ENCODE data around the gene TARS3. TPM values are rescaled to one million over a fixed set of nuclear protein-coding genes. Genes with fewer than 3 reads are reported as not detected.
"Not testable (repeated sequence)": the region's sequence is repeated elsewhere in the genome, so short reads cannot be mapped to it uniquely, and the experiment has no call there.

Gene TARS3
- total RNA-seq, 1 experiment from 2014 or later = 12.4 TPM

DNA sequence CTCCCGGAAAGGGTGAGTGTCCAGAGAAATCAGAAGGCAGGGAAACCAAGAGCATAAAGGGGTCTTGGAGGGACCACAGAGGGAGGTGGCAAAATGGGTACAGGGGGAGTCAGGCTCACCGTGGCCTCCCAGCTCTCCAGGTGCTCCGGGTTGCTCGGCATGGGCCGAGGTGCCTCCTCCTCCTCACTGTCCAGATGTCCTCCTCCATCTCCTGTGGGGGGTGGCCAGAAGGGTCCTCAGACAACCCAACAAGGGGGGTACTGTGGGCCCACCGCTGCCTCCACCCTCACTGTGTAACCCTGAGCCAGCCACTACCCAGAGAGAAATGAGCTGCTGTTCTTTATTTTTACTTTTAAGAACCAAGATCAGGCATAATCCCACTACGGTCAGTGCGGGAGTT lies 48.6 kb upstream of the TARS3 start:
- in situ Hi-C loops (cut with HindIII; ENCODE audit: low pct_unique_long_range_greater_than_20kb, low sequenced_read_pairs) (no loop called here), intact Hi-C loops (cut with micrococcal nuclease; ENCODE audit: unreplicated experiment) (no loop called here)
- H3K4me1 ChIP-seq (ENCODE audit: control insufficient read depth, insufficient read depth, low read length) = no peaks in the 10 kb centered on the region
- H3K9me3 ChIP-seq (ENCODE audit: control insufficient read depth, insufficient read depth, low read depth, low read length) = no peaks in the 10 kb centered on the region
- H3K27me3 ChIP-seq (ENCODE audit: control insufficient read depth, insufficient read depth, low read length) = no peaks in the 10 kb centered on the region; the same call in 1 of the 2 replicates
- ATAC-seq = no peak
- no peak overlapping the region for H3K27ac ChIP-seq (ENCODE audit: low read length)
- H3K36me3 ChIP-seq (ENCODE audit: control insufficient read depth, insufficient read depth, low read length) = no peaks in the 10 kb centered on the region
- ChIA-PET POLR2A (no interaction called here), CTCF (no interaction called here)
- no peak for DNase-seq (ENCODE audit: low read depth, low spot score)
- BruUV-seq (replicated peaks) = no TSS peak
- TF ChIP-seq TCF7L2 (IDR thresholded peaks at IDR 0.05; ENCODE audit: low read depth, low read length) = no peak
- TF ChIP-seq, protein P1, sequence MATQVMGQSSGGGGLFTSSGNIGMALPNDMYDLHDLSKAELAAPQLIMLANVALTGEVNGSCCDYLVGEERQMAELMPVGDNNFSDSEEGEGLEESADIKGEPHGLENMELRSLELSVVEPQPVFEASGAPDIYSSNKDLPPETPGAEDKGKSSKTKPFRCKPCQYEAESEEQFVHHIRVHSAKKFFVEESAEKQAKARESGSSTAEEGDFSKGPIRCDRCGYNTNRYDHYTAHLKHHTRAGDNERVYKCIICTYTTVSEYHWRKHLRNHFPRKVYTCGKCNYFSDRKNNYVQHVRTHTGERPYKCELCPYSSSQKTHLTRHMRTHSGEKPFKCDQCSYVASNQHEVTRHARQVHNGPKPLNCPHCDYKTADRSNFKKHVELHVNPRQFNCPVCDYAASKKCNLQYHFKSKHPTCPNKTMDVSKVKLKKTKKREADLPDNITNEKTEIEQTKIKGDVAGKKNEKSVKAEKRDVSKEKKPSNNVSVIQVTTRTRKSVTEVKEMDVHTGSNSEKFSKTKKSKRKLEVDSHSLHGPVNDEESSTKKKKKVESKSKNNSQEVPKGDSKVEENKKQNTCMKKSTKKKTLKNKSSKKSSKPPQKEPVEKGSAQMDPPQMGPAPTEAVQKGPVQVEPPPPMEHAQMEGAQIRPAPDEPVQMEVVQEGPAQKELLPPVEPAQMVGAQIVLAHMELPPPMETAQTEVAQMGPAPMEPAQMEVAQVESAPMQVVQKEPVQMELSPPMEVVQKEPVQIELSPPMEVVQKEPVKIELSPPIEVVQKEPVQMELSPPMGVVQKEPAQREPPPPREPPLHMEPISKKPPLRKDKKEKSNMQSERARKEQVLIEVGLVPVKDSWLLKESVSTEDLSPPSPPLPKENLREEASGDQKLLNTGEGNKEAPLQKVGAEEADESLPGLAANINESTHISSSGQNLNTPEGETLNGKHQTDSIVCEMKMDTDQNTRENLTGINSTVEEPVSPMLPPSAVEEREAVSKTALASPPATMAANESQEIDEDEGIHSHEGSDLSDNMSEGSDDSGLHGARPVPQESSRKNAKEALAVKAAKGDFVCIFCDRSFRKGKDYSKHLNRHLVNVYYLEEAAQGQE (IDR thresholded peaks at IDR 0.05; ENCODE audit: insufficient read depth in 1 of 2, low read depth in 2 of 2, low read length in 1 of 2) = no peak
- TF ChIP-seq POLR2AphosphoS5 (IDR thresholded peaks at IDR 0.05; ENCODE audit: low read depth, low read length) = no peak
- H3K4me3 ChIP-seq (ENCODE audit: low read depth in 2 of 2, low read length in 2 of 2) = no peak overlapping the region

DNA sequence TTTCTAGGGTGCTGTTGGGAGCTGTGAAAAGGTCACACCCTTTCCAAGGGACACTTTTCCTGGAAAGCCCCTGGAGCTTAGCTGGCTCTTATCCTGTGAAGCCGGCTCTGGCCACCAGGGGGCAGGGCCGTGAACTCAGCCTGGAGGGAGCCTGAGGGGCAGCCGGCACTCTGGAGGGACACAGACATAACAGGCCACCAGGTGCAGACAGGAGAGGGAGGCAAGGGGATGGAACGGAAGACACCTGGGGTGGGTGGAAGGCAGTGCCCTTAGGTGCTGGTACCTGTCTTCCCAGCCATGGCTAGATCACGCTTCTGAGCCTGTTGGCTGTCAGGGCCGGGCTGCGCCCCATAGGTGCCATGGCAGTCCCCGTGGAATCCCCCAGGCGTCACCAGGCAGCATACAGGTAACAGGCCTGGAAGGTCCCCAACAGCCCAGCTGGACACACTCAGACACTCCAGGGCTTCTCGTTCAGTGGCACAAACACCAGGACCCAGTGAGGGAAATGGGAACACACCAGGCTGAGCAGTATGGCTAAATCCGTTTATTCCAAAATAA lies 42.9 kb upstream of the TARS3 start:
- H3K4me3 ChIP-seq (ENCODE audit: low read depth in 2 of 2, low read length in 2 of 2); in situ Hi-C loops (cut with HindIII; ENCODE audit: low pct_unique_long_range_greater_than_20kb, low sequenced_read_pairs); H3K4me1 ChIP-seq (ENCODE audit: control insufficient read depth, insufficient read depth, low read length); CTCF ChIA-PET; intact Hi-C loops (cut with micrococcal nuclease; ENCODE audit: unreplicated experiment); POLR2A ChIA-PET; BruUV-seq (replicated peaks); H3K27me3 ChIP-seq (ENCODE audit: control insufficient read depth, insufficient read depth, low read length); H3K27ac ChIP-seq (ENCODE audit: low read length); H3K36me3 ChIP-seq (ENCODE audit: control insufficient read depth, insufficient read depth, low read length); DNase-seq (ENCODE audit: low read depth, low spot score); H3K9me3 ChIP-seq (ENCODE audit: control insufficient read depth, insufficient read depth, low read depth, low read length): not testable (repeated sequence)
- TF ChIP-seq, protein P2, sequence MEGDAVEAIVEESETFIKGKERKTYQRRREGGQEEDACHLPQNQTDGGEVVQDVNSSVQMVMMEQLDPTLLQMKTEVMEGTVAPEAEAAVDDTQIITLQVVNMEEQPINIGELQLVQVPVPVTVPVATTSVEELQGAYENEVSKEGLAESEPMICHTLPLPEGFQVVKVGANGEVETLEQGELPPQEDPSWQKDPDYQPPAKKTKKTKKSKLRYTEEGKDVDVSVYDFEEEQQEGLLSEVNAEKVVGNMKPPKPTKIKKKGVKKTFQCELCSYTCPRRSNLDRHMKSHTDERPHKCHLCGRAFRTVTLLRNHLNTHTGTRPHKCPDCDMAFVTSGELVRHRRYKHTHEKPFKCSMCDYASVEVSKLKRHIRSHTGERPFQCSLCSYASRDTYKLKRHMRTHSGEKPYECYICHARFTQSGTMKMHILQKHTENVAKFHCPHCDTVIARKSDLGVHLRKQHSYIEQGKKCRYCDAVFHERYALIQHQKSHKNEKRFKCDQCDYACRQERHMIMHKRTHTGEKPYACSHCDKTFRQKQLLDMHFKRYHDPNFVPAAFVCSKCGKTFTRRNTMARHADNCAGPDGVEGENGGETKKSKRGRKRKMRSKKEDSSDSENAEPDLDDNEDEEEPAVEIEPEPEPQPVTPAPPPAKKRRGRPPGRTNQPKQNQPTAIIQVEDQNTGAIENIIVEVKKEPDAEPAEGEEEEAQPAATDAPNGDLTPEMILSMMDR (IDR thresholded peaks at IDR 0.05) = peak; percentile 60
- peak; percentile 68 for ATAC-seq

DNA sequence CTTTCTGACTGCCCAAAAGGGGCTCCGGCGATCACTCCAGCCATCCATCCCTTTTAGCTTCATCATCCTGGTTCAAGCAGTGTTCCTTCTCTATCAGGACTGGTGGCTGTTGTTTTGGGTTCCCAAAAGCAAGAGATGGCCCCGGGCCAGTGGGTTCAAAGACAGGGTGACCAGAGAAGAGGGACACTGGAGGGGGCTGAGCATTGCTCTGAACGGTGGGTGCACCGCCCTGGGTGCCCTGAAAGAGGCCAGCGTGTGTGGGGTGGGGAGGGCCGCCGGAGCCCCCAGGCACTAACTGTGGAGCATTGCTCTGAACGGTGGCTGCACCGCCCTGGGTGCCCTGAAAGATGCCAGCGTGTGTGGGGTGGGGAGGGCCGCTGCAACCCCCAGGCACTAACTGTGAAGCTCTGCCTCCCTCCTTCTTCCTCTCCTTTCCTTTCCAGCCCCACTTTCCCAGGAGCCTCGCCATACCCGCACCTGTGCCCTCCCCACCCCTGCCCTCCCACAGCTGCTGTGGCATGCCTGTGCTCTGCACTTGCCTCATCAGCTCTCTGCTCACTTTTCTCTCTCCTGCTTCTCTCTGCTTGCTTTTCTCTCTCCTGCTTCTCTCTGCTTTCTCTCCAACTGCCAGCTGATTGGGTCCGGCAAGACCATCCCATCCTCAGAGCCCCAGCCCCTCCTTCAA lies 41.6 kb upstream of the TARS3 start:
- in situ Hi-C loops (cut with HindIII; ENCODE audit: low pct_unique_long_range_greater_than_20kb, low sequenced_read_pairs) = no loop called here
- DNase-seq (ENCODE audit: low read depth, low spot score) (no peak), ATAC-seq (no peak)
- TF ChIP-seq POLR2AphosphoS5 (IDR thresholded peaks at IDR 0.05; ENCODE audit: low read depth, low read length) (no peak), TCF7L2 (IDR thresholded peaks at IDR 0.05; ENCODE audit: low read depth, low read length) (no peak), SIN3A (IDR thresholded peaks at IDR 0.05; ENCODE audit: borderline replicate concordance, insufficient read depth, low read depth, low read length) (no peak)
- TF ChIP-seq, protein P2 (IDR thresholded peaks at IDR 0.05) = no peak
- TF ChIP-seq, protein P1 (IDR thresholded peaks at IDR 0.05; ENCODE audit: insufficient read depth in 1 of 2, low read depth in 2 of 2, low read length in 1 of 2) = no peak
- H3K9me3 ChIP-seq (ENCODE audit: control insufficient read depth, insufficient read depth, low read depth, low read length) = no peaks in the 10 kb centered on the region
- H3K36me3 ChIP-seq (ENCODE audit: control insufficient read depth, insufficient read depth, low read length) = no peaks in the 10 kb centered on the region
- BruUV-seq (replicated peaks) = no TSS peak
- no peak overlapping the region for H3K27ac ChIP-seq (ENCODE audit: low read length)
- intact Hi-C loops (cut with micrococcal nuclease; ENCODE audit: unreplicated experiment) = no loop called here
- no peaks in the 10 kb centered on the region for H3K4me1 ChIP-seq (ENCODE audit: control insufficient read depth, insufficient read depth, low read length)
- POLR2A ChIA-PET = no interaction called here
- CTCF ChIA-PET = interaction anchor here (1.1 kb wide), 1 partner anchor 1968 kb away, joined by 3 read pairs; no protein-coding TSS in a partner anchor
- no peaks in the 10 kb centered on the region for H3K27me3 ChIP-seq (ENCODE audit: control insufficient read depth, insufficient read depth, low read length)
- H3K4me3 ChIP-seq (ENCODE audit: low read depth in 2 of 2, low read length in 2 of 2) = no peak overlapping the region

Data from Panc1 (cell line).